H7 (cell line): ENCODE results near the gene ALDH1B1. TPM values are rescaled to one million over a fixed set of nuclear protein-coding genes. Genes with fewer than 3 reads are reported as not detected.
"Not testable (repeated sequence)": the region's sequence is repeated elsewhere in the genome, so short reads cannot be mapped to it uniquely, and the experiment has no call there.

ENCODE experiments used
- DNase-seq: peaks from one replicate; pipeline ENCODE4 v3.0.0; 2012
- H3K27me3 ChIP-seq: 2 replicates; pipeline ENCODE4 v1.6.0; 2011; ENCODE audit warnings: mild to moderate bottlenecking, low read length; ENCODE audit not compliant: control insufficient read depth, insufficient read depth
- H3K36me3 ChIP-seq: replicated peaks from 2 replicates; pipeline ENCODE4 v1.5.1; 2011; ENCODE audit warnings: low read length; ENCODE audit not compliant: control insufficient read depth, insufficient read depth
- H3K4me3 ChIP-seq: 2 replicates; pipeline ENCODE4 v1.5.1; 2011; ENCODE audit warnings: low read depth, mild to moderate bottlenecking, control low read depth, low read length, moderate library complexity; ENCODE audit not compliant: insufficient read depth
- total RNA-seq: library from RNA; depleted of rRNA; stranded (reverse); fragments of >200 nt; shearing (Covaris generic); gene quantifications from 2 replicates; pipeline ENCODE4 v1.2.3, GENCODE V29; 2014

The ALDH1B1 gene
- total RNA-seq, 1 experiment from 2014 or later: 37.3 TPM

DNA sequence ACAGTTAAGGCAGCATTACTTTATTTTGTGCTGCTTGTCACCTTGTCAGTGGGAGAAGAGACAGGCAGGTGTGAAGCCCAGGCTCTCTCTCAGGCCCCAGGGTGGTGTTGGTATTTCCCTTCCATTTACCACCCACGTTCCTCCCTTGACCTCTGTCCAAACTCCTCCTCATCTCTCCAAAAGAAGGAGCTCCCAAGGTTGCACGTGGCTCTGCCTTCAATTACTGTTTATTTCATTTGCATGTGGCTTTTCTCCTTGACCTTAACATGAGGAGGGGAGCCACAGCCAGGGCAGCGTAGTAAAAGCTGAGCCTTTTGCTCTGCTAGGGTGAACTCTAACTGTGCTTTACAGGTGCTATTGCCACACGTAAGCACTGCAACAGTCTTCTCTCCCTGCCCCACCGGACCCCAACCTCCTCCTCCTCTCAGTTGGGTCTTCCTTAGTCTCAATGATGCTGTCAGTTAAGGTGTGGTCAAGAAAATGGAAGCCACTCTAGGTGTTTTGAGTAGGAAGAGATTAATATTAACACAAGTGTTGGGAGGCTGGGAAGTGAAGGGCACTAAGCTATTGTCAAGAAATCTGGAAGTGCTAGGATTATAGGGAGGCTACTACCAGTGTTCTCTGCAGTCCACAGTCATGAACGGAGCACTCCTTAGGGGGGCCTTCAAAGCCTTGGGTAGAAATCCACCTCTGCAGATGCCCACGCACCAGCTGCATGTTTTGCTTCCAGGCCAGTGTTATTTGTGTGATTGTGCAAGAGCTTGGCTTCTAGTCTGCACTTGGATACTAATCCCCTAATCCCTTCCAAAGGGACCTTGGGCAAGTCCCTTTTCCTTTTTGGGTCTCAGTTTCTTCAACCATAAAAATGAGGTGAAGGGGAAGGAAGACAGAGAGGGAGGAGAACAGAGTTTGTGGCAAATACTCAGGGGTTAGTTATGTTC lies 3.9 kb upstream of the ALDH1B1 start:
- Histone ChIP-seq H3K27me3 (peaks cover 30% of the 10 kb centered on the region), H3K36me3 (no peaks in the 10 kb centered on the region), H3K4me3 (no peak overlapping the region)
- no peak for DNase-seq

DNA sequence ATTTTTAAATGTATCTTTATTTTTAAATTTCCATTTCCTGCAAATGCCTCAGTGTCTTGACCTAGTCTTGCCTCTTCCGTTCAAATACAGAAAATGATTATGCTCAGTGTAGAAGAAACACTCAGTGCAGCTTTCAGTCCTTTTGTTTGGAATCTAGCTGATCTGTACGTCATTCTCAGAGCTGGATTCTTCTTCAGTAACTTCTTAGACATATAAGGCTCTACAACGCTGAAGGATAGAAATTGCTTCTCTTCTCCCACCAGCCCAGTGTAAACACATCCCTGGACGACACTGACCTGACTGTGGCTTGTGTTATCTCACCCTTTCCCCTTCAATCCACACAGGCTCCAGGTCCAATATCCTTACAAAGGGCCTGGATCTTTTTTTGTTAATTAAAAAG lies 3.2 kb upstream of the ALDH1B1 start:
- no peak overlapping the region for H3K4me3 ChIP-seq
- no peaks in the 10 kb centered on the region for H3K36me3 ChIP-seq
- no peak for DNase-seq
- H3K27me3 ChIP-seq: peaks cover 24% of the 10 kb centered on the region

DNA sequence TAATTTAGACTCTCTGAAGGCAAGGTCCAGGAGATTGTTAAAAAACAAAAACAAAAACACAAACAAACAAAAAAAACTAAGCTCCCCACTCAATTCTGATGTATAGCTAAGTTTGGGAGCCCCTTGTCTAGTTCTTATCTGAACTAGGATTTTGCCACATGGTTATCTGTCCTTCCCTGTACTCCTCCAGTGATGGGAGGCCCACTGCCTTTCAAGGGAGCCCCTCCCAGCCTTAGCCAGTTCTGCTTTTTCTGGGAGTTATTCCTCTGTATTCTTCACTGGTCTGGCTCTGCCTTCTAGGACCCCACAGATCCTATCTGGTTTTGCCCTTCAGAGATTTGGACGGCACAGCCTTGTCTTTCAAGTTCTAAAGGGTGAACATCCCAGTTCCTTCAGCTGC lies 2.1 kb upstream of the ALDH1B1 start:
- no peak for DNase-seq
- H3K36me3 ChIP-seq: peaks cover 6% of the 10 kb centered on the region; the same call in 1 of the 2 replicates

DNA sequence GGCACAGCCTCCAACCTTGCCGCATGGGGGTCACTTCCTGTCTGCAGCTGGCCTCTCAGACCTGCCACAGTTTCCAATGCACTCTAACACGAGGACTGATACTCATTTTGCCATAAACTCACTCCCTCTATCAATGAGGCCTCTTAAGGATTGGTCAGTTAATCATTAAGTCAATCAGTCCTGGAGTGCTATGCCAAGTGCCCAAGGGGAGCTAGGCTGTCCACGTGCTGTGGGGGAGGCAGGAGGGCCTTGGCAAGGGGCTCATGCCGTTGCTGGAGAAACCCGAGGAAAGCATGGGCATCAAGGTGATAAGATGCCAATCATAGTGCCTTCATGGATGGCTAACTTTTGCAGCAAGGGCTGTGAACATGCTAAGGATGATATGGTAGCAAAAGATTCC lies 1.7 kb upstream of the ALDH1B1 start:
- DNase-seq: no peak
- Histone ChIP-seq H3K36me3 (peaks cover 6% of the 10 kb centered on the region; the same call in 1 of the 2 replicates), H3K4me3 (no peak overlapping the region), H3K27me3 (peaks cover 14% of the 10 kb centered on the region)

More for the DNA sequence above, 2.1 kb upstream of the ALDH1B1 start:
- Histone ChIP-seq H3K27me3 (peaks cover 18% of the 10 kb centered on the region), H3K4me3 (no peak overlapping the region)

DNA sequence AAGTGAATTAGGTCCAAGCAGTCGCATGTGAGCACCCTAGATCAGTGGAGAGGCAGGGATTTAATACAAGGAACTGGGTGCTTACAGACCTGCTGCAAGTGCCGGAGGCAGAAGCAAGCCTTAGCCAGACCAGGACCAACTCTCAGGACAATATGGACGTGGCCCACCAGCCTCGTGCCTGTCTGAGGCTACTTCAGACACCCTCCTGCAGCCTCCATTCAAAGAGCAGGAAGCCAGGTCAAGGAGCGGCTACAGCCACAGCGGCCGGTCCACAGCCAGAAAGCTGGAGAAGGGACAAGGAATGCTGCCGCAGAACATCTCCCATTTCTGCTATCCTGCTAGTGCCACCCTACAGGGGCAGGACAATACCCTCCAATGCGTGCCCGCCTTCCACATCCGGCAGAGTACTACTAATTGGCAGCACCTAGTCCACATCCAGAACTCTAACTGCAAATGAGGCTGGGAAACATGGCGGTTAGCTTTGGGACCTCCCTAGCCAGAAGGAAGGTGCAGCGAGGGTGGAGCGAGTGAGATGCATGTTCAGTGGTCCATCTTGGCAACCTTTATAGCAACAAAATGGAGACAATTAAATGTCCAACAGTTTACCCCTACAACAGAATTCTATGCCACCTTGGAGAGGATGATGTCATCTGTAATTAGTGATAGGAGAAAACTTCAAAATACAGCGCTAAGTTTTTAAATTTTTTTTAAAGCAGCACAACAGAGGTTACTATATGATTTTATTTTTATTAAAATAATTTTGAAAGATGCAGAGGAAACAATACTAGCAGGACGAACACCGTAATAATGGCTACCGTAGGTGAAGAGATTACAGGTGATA lies 1.0 kb upstream of the ALDH1B1 start:
- Histone ChIP-seq H3K36me3 (peaks cover 11% of the 10 kb centered on the region), H3K4me3 (peak overlapping the region; percentile 95; the same call in 1 of the 2 replicates)

DNA sequence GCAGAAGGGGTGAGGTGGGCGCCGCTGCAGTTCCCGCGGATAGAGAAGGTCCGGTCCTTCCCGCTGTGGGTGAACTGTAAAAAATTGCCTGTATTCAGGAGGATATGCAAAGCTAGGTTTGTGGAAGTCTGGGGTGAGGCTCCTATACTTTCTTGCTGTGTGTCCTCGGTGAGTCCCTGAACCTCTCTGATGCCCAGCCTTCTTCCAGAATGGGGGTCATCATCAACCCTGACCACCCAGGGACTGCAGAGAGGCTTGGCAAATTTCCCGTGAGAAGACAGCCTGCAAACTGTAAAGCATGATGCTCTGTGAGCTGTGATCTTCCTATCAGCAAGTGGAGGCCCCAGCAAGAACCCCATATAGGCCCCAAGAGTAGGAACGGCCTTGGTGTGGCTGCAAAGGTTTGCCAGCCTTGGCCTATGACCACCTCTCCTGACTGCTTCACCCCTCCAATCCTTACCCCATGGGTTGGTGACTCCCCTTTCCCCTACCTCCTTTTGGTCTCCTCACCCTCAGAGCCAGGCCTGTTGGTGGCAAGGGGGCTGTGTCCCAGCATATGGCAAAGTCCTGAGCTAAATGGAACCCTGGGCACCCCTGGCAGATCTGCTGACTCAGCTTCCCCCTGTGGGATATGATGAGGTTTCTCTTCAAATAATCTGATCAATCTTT lies 760 bp downstream of the ALDH1B1 start:
- Histone ChIP-seq H3K27me3 (peaks cover 7% of the 10 kb centered on the region), H3K36me3 (peaks cover 22% of the 10 kb centered on the region), H3K4me3 (peak overlapping the region; percentile 95)
- DNase-seq: peak; percentile 44

More for the DNA sequence above, 1.0 kb upstream of the ALDH1B1 start:
- peaks cover 14% of the 10 kb centered on the region for H3K27me3 ChIP-seq
- no peak for DNase-seq

DNA sequence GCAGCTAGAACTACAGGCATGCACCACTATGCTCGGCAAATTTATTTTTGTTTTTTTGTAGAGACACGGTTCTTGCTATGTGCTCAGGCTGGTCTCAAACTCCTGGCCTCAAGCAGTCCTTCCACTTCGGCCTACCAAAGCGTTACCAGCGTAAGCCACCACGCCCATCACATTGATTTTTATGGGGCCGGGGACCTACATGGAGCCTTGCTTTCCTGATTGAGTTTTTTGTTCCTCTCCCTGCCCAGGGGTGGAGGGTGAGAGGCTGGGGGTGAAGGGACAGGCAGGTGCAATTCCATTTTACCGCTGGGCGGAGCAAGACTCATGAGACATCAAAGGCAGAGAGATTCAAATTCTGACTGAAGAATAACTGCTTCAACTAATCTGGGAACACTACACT lies 1.9 kb downstream of the ALDH1B1 start:
- H3K27me3 ChIP-seq: peaks cover 5% of the 10 kb centered on the region
- no peak for DNase-seq
- peaks cover 22% of the 10 kb centered on the region for H3K36me3 ChIP-seq
- no peak overlapping the region for H3K4me3 ChIP-seq

DNA sequence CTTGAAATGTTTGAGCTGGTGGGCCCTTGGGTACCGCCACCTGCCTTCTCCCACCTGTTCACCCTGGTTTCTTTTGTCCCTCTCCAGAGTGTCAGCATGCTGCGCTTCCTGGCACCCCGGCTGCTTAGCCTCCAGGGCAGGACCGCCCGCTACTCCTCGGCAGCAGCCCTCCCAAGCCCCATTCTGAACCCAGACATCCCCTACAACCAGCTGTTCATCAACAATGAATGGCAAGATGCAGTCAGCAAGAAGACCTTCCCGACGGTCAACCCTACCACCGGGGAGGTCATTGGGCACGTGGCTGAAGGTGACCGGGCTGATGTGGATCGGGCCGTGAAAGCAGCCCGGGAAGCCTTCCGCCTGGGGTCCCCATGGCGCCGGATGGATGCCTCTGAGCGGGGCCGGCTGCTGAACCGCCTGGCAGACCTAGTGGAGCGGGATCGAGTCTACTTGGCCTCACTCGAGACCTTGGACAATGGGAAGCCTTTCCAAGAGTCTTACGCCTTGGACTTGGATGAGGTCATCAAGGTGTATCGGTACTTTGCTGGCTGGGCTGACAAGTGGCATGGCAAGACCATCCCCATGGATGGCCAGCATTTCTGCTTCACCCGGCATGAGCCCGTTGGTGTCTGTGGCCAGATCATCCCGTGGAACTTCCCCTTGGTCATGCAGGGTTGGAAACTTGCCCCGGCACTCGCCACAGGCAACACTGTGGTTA lies 3.3 kb downstream of the ALDH1B1 start:
- Histone ChIP-seq H3K27me3 (peaks cover 5% of the 10 kb centered on the region), H3K36me3 (peaks cover 22% of the 10 kb centered on the region), H3K4me3 (no peak overlapping the region)
- no peak for DNase-seq

DNA sequence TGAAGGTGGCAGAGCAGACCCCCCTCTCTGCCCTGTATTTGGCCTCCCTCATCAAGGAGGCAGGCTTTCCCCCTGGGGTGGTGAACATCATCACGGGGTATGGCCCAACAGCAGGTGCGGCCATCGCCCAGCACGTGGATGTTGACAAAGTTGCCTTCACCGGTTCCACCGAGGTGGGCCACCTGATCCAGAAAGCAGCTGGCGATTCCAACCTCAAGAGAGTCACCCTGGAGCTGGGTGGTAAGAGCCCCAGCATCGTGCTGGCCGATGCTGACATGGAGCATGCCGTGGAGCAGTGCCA lies 3.8 kb downstream of the ALDH1B1 start:
- H3K27me3 ChIP-seq: peaks cover 3% of the 10 kb centered on the region; the same call in 1 of the 2 replicates
- peaks cover 22% of the 10 kb centered on the region for H3K36me3 ChIP-seq
- H3K4me3 ChIP-seq: no peak overlapping the region
- no peak for DNase-seq

DNA sequence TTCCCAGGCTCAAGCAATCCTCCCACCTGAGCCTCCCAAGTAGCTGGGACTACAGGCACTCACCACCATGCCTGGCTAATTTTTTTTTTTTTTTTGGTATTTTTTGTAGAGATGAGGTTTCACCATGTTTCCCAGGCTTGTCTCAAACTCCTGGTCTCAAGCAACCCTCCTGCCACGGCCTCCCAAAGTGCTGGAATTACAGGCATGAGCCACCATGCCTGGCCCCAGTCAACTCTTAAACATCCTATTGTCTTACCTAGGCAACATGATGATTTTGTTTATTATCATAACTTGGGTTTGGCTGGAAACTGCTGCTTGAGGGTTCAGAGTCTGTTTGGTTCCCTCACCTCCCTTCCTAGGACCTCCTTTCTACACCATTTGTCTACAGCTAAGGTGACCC lies 6.7 kb downstream of the ALDH1B1 start:
- H3K27me3 ChIP-seq, H3K4me3 ChIP-seq, DNase-seq: not testable (repeated sequence)
- H3K36me3 ChIP-seq: peaks cover 22% of the 10 kb centered on the region

DNA sequence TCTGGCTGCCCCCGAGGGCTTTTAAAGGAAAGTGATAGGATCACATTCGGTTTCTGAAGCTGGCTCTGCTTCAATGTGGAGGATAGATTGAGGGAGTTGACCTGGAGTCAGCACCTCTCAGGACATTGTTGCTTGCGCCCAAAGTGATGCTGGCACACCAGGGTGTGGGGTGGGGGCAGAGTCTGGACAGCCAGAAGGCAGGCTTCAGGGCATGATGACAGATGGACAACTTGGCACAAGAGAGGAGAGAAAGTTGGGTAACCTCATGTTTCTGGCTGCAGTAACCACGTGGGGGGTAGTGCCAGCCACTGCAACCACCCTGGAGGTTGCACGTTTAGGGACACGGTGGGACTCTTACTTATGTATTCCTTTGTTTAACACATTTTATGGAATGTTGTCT lies 9.5 kb downstream of the ALDH1B1 start:
- Histone ChIP-seq H3K36me3 (peaks cover 7% of the 10 kb centered on the region), H3K4me3 (no peak overlapping the region), H3K27me3 (no peaks in the 10 kb centered on the region)
- DNase-seq: no peak

DNA sequence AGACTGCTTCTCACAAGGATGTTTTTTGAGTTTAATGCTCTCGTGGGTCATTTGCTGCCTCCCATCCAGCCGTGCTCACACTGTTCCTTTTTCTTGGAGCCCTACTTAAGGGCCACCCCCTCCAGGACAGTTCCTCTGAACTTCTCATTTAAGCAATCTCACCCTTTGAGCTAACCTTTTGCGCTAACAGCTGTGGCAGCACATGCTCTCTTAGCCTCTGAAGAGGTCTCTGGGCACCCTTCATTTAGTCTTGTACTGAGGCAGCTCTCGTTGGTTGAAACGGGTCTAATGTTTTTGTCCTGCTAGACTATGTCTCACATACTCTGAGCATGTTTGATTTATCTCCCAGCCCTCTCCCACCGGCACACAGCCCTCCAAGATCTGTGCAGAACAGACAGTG lies 11.8 kb downstream of the ALDH1B1 start:
- DNase-seq: no peak
- Histone ChIP-seq H3K36me3 (no peaks in the 10 kb centered on the region; the same call in 1 of the 2 replicates), H3K4me3 (no peak overlapping the region), H3K27me3 (no peaks in the 10 kb centered on the region)

DNA sequence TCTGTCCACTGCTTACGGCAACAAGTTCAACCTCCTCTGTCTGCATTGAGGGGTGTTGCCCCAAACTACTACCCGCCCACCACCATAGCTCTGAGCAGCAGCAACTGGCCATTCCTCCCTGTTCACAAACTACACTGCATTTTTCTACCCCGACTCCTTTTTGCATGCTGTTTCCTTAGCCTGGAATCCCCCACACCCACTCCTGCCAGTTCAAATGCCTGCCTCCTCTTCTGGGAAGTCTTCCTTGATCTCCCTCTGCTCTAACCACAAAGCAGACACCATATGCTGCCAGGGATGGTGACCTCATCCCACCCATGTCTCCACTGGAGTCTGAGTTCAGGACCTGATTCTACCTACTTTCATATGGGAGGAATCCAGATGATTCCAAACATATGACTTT lies 13.3 kb downstream of the ALDH1B1 start:
- no peaks in the 10 kb centered on the region for H3K27me3 ChIP-seq
- no peak for DNase-seq
- H3K36me3 ChIP-seq: no peaks in the 10 kb centered on the region; the same call in 1 of the 2 replicates
- no peak overlapping the region for H3K4me3 ChIP-seq
